LNCAP (cell line): ENCODE measurements around the gene SEMA3G.

Experiments
- TF ChIP-seq, protein P1 (sequence below): fragments of 450-650 bp; IDR thresholded peaks from 2 replicates; pipeline ENCODE4 v1.5.1; 2017; ENCODE audit warnings: mild to moderate bottlenecking

Gene SEMA3G

DNA sequence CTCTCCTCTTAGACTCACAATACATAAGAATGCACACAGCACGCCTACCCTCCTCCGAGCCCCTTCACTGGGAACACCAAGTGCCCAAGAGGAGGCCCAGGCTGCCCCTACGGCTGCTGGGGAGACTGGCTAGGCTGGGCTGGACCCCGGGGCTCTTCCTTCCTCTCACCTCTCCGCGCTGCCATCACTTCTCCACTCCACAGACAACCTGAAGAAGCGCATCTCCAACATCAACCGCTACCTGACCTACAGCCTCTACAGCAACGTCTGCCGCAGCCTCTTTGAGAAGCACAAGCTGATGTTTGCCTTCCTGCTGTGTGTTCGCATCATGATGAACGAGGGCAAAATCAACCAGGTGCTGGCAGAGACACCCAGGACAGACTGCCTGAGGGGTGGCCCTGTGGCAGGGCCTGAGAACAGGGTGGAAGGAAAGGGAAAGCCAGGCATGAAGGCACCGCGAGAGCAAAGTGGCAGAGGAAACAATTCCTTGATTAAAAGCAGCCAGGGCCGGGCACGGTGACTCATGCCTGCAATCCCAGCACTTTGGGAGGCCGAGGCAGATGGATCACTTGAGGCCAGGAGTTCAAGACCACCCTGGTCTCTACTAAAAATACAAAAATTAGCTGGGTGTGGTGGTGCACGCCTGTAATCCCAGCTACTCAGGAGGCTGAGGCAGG lies 51.6 kb downstream of the SEMA3G start:
- TF ChIP-seq, protein P1, sequence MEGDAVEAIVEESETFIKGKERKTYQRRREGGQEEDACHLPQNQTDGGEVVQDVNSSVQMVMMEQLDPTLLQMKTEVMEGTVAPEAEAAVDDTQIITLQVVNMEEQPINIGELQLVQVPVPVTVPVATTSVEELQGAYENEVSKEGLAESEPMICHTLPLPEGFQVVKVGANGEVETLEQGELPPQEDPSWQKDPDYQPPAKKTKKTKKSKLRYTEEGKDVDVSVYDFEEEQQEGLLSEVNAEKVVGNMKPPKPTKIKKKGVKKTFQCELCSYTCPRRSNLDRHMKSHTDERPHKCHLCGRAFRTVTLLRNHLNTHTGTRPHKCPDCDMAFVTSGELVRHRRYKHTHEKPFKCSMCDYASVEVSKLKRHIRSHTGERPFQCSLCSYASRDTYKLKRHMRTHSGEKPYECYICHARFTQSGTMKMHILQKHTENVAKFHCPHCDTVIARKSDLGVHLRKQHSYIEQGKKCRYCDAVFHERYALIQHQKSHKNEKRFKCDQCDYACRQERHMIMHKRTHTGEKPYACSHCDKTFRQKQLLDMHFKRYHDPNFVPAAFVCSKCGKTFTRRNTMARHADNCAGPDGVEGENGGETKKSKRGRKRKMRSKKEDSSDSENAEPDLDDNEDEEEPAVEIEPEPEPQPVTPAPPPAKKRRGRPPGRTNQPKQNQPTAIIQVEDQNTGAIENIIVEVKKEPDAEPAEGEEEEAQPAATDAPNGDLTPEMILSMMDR, result no peak

DNA sequence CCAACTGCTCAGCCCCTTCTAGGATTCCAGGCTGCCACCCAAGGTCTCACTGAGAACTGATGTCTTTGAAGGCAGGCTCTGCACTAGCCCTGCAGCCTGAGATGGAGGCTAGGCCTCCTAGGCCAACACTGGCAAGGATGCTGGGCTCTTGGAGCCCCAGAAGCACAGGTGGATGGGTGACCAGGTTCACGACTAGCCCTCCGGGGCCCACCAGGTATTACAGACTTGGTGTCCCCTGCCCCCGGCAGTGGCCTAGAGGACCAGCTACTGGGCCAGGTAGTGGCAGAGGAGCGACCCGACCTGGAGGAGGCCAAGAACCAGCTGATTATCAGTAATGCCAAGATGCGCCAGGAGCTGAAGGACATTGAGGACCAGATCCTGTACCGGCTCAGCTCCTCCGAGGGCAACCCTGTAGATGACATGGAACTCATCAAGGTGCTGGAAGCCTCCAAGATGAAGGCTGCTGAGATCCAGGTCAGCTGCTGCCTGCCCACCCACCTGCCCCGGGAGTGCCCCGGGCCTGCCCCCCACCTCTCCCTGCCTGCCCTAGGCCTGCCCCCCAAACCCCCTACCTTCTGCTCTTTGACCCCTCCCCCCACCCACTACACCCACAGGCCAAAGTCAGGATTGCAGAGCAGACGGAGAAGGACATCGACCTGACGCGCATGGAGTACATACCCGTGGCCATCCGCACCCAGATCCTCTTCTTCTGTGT lies 52.5 kb downstream of the SEMA3G start:
- TF ChIP-seq, protein P1, result no peak

DNA sequence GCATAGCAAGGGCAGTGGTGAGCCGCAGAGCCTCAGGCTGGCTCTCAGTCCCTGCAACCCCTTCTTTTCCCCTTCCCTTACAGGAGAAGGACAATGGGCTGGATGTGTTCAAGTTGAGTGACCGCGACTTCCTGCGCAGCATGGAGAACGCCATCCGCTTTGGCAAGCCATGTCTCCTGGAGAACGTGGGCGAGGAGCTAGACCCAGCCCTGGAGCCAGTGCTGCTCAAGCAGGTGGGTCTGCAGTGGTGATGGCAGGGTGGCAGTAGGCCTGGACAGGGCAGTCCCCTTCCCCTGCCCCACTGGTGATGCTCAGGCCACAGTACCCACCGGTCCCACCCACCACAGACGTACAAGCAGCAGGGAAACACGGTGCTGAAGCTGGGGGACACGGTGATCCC lies 53.8 kb downstream of the SEMA3G start:
- TF ChIP-seq, protein P1, result no peak

DNA sequence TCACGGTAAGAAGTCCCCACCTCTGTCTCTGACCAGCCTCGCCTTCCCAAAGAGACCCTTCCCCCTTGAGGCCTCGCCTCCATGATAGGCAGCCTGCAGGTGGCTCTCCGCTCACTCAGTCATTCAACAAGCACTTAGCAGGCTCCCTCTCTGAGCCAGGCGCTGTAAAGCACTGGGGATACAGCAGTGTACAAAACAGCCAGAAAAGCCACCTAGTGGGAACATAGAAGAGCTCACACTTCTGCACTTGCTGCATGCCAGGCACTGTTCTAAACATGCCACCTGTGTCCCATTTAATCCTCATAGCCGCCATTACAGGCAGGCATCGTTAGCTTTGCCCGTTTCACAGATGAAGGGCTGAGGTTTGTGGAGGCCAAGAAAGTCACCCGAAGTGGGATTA lies 56.0 kb downstream of the SEMA3G start:
- TF ChIP-seq, protein P1, result no peak

DNA sequence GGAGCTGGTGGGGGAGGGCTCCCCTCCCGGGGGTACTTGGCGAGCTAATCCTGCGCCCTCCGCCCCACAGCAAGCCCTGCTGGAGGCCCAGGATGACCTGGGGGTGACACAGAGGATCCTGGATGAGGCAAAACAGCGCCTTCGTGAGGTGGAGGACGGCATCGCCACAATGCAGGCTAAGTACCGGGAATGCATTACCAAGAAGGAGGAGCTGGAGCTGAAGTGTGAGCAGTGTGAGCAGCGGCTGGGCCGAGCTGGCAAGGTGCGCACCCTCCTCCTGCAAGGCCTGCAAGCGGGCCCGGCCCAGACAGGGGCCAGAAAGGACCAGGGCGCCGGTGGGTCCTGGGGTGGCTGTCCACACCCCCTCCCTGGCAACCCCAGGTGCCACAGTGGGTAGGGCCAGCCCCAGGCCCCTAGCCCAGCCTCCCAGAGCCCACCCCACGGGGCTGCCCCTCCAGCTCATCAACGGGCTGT lies 56.5 kb downstream of the SEMA3G start:
- TF ChIP-seq, protein P1, result no peak

DNA sequence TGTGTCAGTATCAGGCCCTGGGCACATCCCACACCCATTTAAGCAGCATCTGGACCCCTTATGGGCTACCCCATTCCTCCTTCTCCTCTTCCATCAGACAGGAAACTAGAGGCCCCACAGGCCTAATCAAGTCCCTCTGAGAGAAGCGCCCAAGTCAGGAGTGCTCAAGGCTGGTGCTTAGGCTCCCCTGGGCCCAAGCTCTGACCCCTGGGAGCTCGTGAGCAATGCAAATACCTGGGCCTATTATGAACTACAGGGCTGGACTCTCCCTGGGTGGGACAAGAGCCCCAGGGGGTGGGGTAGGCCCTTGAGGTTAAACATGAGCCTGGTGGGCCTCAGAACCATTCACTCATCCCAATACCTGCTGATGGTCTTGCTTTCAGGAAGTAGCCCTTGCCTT lies 57.4 kb downstream of the SEMA3G start:
- TF ChIP-seq, protein P1, result no peak

DNA sequence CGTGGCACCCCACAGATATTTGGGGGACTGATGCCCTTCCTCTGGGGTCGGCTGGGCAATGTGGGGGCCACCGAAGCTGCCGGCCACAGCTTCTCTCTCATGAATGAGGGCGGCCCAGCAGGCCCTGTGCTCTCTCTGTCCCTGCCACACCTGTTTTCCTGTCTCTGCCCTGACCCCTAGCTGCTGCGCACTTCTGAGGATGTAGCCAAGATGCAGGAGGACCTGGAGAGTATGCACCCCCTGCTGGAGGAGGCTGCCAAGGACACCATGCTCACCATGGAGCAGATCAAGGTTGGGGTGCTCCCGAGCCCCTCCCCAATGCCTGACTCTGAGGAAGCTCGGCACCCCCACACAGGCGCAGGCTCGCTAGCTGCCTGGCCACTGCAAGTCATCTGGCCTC lies 59.7 kb downstream of the SEMA3G start:
- TF ChIP-seq, protein P1, result peak; percentile 52
